Measurements from ENCODE around the gene PADI2.
A peak's percentile ranks its signal among the peaks of the same experiment; 100 is the strongest.

Gene PADI2

GRCh38 chr1:17137441-17137840 is 18.2 kb upstream of the PADI2 start:
- DNase-seq, result no peak

- no peak for DNase-seq
Measured at GRCh38 chr1:17136936-17137335, 17.7 kb upstream of the PADI2 start.

- DNase-seq, result no peak
Measured at GRCh38 chr1:17136145-17136544, 16.9 kb upstream of the PADI2 start.

- peak in 1 of 2 experiments; percentile 45 for DNase-seq
Measured at GRCh38 chr1:17135530-17135929, 16.3 kb upstream of the PADI2 start.

- DNase-seq, result no peak
Measured at GRCh38 chr1:17134724-17135123, 15.5 kb upstream of the PADI2 start.

GRCh38 chr1:17134034-17134433 is 14.8 kb upstream of the PADI2 start:
- DNase-seq, result no peak

- DNase-seq, result no peak
Measured at GRCh38 chr1:17130138-17130635, 10.9 kb upstream of the PADI2 start.

- no peak for DNase-seq
Measured at GRCh38 chr1:17128361-17128760, 9.1 kb upstream of the PADI2 start.

- DNase-seq, result peak; percentile 75 to 76
Measured at GRCh38 chr1:17125756-17126237, 6.5 kb upstream of the PADI2 start.

- DNase-seq, result no peak
Measured at GRCh38 chr1:17123196-17124045, 4.2 kb upstream of the PADI2 start.

GRCh38 chr1:17122521-17123164 is 3.4 kb upstream of the PADI2 start:
- DNase-seq, result peak in 1 of 2 experiments; percentile 29

GRCh38 chr1:17121881-17122280 is 2.6 kb upstream of the PADI2 start:
- DNase-seq, result no peak

- no peak for DNase-seq
Measured at GRCh38 chr1:17120962-17121837, 1.9 kb upstream of the PADI2 start.

GRCh38 chr1:17120481-17120877 is 1.2 kb upstream of the PADI2 start:
- no peak for DNase-seq

GRCh38 chr1:17119773-17120480 is 676 bp upstream of the PADI2 start:
- no peak for DNase-seq

GRCh38 chr1:17118706-17119075 is 560 bp downstream of the PADI2 start:
- no peak for DNase-seq

GRCh38 chr1:17118268-17118667 is 983 bp downstream of the PADI2 start:
- no peak for DNase-seq

GRCh38 chr1:17117451-17118265 is 1.6 kb downstream of the PADI2 start:
- DNase-seq, result peak in 1 of 2 experiments; percentile 44

- no peak for DNase-seq
Measured at GRCh38 chr1:17116643-17117042, 2.6 kb downstream of the PADI2 start.

GRCh38 chr1:17113963-17114362 is 5.3 kb downstream of the PADI2 start:
- DNase-seq, result no peak

GRCh38 chr1:17112496-17113236 is 6.6 kb downstream of the PADI2 start:
- DNase-seq, result no peak

Measured in NCI-H2081 (cell line).